Measurements from ENCODE around the gene CACNA1G.

The CACNA1G gene

DNA sequence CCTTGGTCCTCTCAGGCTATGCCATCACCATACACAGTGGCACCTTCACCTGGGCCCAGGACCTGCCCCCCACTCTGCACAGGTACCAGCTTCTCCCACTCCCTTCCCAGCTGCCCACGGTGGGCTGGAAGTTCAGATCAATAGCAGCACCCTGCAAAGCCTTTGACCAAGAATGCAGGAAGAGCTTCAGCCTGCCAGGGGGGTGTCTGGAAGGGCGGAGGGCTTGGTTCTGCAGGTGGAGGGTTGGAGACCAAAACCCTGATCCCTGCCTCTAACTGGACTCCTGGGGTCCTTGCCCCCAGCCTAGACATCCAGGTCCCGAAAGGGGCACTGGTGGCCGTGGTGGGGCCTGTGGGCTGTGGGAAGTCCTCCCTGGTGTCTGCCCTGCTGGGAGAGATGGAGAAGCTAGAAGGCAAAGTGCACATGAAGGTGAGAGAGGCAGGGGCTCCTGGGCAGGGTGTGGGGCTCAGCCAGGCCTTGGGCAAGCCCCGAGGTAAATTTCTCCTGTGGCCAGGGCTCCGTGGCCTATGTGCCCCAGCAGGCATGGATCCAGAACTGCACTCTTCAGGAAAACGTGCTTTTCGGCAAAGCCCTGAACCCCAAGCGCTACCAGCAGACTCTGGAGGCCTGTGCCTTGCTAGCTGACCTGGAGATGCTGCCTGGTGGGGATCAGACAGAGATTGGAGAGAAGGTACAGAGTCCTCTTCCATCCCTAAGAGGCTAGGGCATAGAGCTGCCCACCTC, 108.5 kb downstream of the CACNA1G start:
- TF ChIP-seq GATA3 (IDR thresholded peaks at IDR 0.05; ENCODE audit: low read depth, low read length) (no peak), GATA2 (IDR thresholded peaks at IDR 0.05; ENCODE audit: low read depth, low read length) (no peak)

DNA sequence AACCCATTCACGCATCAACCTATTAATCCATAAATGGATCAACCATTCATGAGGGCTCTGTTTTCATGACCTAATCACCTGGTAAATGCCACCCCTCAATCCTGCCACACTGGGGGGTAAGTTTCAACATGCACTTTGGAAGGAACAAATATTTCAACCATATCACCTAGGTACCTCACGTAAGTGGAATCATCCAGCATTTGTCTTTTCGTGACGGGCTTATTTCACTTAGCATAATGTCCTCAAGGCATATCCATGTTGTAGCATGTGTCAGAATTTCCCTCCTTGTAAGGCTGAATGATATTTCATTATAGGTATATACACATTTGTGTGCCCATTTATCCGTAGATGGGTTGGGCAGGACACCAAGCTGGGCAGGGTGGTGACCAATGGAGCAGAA, 111.6 kb downstream of the CACNA1G start:
- TF ChIP-seq GATA3 (IDR thresholded peaks at IDR 0.05; ENCODE audit: low read depth, low read length) (no peak), GATA2 (IDR thresholded peaks at IDR 0.05; ENCODE audit: low read depth, low read length) (no peak)

DNA sequence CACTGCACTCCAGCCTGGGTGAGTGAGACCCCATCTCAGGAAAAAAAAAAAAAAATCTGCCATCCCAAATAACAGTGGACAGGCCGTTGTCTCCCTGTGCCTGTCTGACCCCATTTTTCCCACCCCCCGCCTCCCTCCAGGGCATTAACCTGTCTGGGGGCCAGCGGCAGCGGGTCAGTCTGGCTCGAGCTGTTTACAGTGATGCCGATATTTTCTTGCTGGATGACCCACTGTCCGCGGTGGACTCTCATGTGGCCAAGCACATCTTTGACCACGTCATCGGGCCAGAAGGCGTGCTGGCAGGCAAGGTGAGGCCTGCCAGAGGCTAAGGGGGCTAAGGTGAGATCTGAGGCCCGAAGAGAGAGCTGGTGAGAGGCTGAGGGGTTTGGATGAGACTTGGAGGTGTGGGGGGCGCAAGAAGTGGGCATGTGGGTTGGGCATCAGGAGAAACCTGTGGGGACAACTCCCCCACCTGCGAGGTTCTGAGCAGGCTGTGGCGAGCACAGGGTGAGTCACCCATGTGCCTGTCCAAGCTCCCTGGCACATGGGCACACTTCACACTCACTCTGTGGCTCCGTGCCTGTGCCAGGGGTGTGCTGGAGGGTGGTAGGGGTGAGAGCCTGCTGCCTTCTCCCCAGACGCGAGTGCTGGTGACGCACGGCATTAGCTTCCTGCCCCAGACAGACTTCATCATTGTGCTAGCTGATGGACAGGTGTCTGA, 112.5 kb downstream of the CACNA1G start:
- TF ChIP-seq GATA2 (IDR thresholded peaks at IDR 0.05; ENCODE audit: low read depth, low read length), result no peak
- no peak for TF ChIP-seq GATA3 (IDR thresholded peaks at IDR 0.05; ENCODE audit: low read depth, low read length)

DNA sequence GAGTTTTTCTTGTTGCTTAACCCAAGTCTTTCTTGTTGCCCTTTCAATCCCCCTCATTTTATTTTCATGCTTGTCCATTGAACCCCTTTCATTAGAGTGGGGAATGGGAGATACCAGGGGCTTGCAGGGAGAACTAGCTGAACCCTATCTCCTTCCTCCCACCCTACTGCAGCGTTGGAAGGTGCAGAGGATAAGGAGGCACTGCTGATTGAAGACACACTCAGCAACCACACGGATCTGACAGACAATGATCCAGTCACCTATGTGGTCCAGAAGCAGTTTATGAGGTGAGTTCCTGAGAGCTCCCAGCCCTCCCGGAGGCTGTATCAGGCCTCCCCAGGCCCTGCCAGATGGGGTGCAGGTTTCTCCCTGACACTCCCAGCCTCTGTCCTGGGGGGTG, 114.7 kb downstream of the CACNA1G start:
- TF ChIP-seq GATA2 (IDR thresholded peaks at IDR 0.05; ENCODE audit: low read depth, low read length), result no peak
- TF ChIP-seq GATA3 (IDR thresholded peaks at IDR 0.05; ENCODE audit: low read depth, low read length), result no peak

DNA sequence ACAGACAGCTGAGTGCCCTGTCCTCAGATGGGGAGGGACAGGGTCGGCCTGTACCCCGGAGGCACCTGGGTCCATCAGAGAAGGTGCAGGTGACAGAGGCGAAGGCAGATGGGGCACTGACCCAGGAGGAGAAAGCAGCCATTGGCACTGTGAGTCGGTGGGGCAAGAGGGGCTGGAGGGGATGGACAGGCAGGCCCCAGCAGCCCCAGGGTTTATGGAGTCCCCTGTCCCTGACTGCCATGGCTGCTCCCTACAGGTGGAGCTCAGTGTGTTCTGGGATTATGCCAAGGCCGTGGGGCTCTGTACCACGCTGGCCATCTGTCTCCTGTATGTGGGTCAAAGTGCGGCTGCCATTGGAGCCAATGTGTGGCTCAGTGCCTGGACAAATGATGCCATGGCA, 115.1 kb downstream of the CACNA1G start:
- TF ChIP-seq GATA3 (IDR thresholded peaks at IDR 0.05; ENCODE audit: low read depth, low read length), result no peak
- TF ChIP-seq GATA2 (IDR thresholded peaks at IDR 0.05; ENCODE audit: low read depth, low read length), result no peak

DNA sequence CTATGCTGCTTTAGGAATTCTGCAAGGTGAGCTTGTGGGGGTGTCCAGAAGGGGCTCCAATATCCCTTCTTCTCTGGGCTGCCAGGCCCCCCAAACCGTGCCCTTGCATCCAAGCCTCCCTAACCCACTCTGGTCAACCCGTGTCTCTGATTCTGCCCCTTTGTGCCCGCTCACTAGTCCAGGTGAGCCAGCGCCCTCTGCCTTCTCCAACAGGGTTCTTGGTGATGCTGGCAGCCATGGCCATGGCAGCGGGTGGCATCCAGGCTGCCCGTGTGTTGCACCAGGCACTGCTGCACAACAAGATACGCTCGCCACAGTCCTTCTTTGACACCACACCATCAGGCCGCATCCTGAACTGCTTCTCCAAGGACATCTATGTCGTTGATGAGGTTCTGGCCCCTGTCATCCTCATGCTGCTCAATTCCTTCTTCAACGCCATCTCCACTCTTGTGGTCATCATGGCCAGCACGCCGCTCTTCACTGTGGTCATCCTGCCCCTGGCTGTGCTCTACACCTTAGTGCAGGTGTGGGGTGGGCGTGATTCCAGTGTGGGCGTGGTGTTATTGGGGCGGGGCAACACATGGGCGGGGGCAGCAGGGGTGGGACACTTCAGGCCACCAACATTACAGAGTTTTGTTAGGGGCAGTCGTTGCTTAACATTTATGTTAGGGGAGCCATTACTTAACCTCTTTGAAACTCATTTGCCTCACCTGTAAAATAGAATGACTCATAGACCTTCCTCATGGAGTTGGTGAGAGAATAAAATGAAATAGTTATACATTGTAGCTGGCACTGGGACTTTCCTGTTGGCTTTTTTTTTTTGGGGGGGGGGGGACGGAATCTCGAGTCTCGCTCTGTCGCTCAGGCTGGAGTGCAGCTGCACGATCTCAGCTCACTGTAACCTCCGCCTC, 115.8 kb downstream of the CACNA1G start:
- no peak for TF ChIP-seq GATA2 (IDR thresholded peaks at IDR 0.05; ENCODE audit: low read depth, low read length)

Data from SH-SY5Y (cell line).